GM21526 (cell line): ENCODE results near the gene MIGA1.
"Not testable (repeated sequence)": the region's sequence is repeated elsewhere in the genome, so short reads cannot be mapped to it uniquely, and the experiment has no call there.

ENCODE experiments used
- ATAC-seq: cut with Tn5 transposase; IDR thresholded peaks from one replicate; pipeline ENCODE4 v1.9.1; 2021; ENCODE audit warnings: moderate library complexity; ENCODE audit not compliant: unreplicated experiment, low FRiP score

MIGA1 gene

DNA sequence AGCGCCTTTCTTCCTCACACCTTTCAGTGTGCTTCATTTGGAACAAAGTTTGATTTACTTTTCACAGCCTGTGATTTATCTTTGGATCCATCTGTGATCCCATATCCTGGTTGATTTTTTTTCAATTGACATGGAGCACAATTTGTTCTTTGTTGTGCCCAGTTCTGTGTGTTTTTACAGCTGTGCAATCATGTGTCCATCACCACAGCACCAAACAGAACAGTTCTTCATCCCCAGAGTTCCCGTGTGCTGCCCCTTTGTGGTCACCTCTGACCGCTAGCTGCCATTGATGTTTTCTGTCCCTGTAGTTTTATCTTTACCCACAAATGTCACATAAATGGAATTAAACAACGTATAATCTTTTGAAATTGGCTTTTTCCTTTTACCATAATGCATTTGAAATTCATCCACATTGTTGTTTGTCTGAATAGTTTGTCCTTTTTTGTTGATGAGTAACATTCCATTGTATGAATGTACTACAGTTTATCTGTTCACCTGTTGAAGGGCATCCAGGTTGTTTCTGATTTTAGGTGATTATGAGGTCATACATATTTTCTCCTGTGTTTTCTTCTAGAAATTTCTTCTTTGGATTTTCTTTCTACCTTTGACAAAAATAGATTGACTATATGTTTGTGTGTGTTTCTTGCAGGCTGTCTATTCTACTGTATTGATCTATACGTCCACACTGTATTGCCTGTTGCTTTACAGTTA lies 17.4 kb downstream of the MIGA1 start:
- no peak for ATAC-seq

DNA sequence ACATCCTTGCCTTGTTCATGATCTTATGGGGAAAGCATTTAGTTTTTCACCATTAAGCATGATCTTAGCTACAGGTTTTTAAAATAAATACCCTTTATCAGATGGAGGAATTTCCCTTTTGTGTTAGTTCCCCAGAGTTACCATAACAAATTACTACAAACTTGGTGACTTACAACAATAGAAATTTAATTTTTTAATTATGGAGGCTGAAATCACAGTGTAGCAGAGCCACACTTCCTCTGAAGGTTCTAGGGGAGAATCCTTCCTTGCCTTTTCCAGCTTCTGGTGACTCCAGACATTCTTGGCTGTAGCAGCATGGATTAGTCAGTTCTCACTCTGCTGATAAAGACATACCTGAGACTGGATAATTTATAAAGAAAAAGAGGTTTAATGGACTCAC lies 18.5 kb downstream of the MIGA1 start:
- ATAC-seq: no peak

DNA sequence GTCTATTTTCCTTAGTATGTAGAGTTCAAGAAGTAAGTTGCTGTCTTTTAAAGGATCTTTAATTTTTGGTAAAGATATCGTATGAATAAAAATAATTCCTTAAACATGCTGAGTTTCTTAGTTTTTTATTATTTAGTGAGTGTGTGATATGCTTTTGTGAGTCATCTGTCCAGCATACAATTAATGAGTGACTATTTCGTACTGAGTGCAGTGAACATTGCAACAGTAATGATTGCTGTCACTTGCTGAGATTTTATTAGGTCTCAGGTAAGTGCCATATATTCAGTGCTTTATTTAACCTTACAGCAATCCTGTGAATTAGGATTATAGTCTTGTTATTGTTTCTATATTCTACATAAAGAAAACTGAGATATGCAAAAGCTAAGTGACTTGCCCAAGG lies 22.6 kb downstream of the MIGA1 start:
- ATAC-seq: no peak

- no peak for ATAC-seq
Observed at GRCh38 chr1:77803371-77803770, 23.9 kb downstream of the MIGA1 start.

- not testable (repeated sequence) for ATAC-seq
Observed at GRCh38 chr1:77809787-77810462, 30.5 kb downstream of the MIGA1 start.

- ATAC-seq: not testable (repeated sequence)
Observed at GRCh38 chr1:77811589-77811988, 32.1 kb downstream of the MIGA1 start.

GRCh38 chr1:77817368-77818209 lies 38.1 kb downstream of the MIGA1 start:
- no peak for ATAC-seq

- no peak for ATAC-seq
Observed at GRCh38 chr1:77820121-77820520, 40.7 kb downstream of the MIGA1 start.

- ATAC-seq: no peak
Observed at GRCh38 chr1:77824079-77824478, 44.6 kb downstream of the MIGA1 start.

GRCh38 chr1:77824694-77825093 lies 45.2 kb downstream of the MIGA1 start:
- no peak for ATAC-seq

GRCh38 chr1:77825131-77825709 lies 45.8 kb downstream of the MIGA1 start:
- no peak for ATAC-seq

DNA sequence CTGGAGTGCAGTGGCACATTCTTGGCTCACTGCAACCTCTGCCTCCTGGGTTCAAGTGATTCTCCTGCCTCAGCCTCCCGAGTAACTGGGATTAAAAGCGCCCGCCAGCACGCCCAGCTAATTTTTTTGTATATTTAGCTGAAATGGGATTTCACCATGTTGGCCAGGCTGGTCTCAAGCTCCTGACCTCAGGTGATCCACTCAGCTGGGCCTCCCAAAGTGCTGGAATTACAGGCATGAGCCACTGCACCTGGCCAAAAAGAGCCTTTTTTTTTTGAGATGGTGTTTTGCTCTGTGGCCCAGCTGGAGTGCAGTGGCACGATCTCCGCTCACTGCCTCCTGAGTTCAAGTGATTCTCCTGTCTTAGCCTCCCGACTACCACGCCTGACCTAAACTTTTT lies 47.4 kb downstream of the MIGA1 start:
- not testable (repeated sequence) for ATAC-seq

GRCh38 chr1:77828098-77828497 lies 48.6 kb downstream of the MIGA1 start:
- ATAC-seq: no peak

- ATAC-seq: no peak
Observed at GRCh38 chr1:77829851-77830250, 50.4 kb downstream of the MIGA1 start.

GRCh38 chr1:77830946-77831345 lies 51.5 kb downstream of the MIGA1 start:
- no peak for ATAC-seq

GRCh38 chr1:77831566-77831965 lies 52.1 kb downstream of the MIGA1 start:
- ATAC-seq: no peak

DNA sequence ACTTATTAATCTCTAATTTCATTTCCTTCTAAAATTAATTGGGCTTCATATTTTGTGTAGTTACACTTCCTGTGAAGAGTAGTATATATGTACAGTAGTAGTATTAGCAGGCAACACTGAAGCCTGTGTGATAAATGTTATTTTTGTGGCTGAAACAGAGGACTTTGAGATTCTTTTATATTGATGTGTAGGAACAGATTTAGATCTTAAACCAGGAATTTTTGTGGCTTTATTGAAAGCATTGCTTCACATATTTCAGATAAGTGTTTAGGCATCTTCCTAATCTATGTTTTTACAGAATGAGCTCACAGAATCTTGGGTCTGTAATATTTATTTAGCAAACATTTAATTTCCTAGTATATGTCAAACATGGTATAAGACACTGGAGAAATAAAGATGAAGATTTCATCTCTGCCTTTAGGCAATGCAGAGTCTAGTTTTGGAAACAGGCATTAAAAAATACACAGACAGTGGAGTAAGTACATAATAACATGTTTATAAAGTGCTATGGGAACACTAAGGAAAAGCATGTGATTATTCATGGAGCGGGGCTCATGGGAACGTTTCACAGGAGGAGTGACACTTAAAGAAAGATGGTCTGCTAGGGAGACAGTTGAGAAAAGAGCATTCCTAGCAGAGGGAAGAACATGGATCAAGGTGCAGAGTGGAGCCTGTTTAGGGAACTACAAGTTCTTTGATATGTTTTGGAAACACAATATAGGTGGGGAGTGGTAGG lies 52.7 kb downstream of the MIGA1 start:
- no peak for ATAC-seq

GRCh38 chr1:77832901-77833300 lies 53.5 kb downstream of the MIGA1 start:
- no peak for ATAC-seq

GRCh38 chr1:77833521-77834100 lies 54.2 kb downstream of the MIGA1 start:
- ATAC-seq: no peak

DNA sequence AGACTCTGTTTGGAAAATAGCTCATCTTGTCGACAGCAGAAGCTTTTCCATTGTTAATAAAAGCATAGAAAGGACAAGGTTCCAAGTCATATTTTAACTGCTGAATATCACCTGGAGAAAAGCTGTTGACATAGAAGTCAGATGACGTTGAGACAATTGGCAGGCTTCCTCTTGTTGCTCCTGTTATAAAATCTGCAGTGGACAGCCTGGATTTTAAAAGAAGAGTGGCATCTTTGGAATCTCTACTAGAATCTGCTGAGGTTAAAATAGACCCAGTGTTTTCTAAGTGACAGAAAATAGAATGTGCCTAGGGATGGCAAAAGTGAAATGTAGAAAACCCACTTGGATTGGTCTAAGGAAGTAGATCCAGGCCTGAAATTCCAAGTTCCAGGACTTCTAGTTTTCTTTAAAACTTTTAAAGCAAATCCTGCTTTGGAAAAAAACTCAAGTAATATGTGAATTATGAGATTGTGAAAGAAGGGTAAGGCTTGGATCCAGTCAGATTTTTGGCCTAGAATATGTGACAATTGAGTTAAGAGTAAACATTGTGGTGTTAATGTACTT lies 55.4 kb downstream of the MIGA1 start:
- ATAC-seq: no peak
